A172 (cell line): ENCODE data around the gene CPSF3. TPM values are rescaled to one million over a fixed set of nuclear protein-coding genes. Genes with fewer than 3 reads are reported as not detected.

Source experiments
- DNase-seq: peaks from one replicate; pipeline ENCODE4 v3.0.0-alpha.2; 2015; ENCODE audit warnings: low spot score
- total RNA-seq: library from RNA; depleted of rRNA; stranded (reverse); fragments of >200 nt; shearing (Covaris generic); gene quantifications from 2 replicates; pipeline ENCODE4 v1.2.3, GENCODE V29; 2014; rRNA removed

Gene CPSF3
- total RNA-seq, result 104 and 112 TPM in 2 replicates

DNA sequence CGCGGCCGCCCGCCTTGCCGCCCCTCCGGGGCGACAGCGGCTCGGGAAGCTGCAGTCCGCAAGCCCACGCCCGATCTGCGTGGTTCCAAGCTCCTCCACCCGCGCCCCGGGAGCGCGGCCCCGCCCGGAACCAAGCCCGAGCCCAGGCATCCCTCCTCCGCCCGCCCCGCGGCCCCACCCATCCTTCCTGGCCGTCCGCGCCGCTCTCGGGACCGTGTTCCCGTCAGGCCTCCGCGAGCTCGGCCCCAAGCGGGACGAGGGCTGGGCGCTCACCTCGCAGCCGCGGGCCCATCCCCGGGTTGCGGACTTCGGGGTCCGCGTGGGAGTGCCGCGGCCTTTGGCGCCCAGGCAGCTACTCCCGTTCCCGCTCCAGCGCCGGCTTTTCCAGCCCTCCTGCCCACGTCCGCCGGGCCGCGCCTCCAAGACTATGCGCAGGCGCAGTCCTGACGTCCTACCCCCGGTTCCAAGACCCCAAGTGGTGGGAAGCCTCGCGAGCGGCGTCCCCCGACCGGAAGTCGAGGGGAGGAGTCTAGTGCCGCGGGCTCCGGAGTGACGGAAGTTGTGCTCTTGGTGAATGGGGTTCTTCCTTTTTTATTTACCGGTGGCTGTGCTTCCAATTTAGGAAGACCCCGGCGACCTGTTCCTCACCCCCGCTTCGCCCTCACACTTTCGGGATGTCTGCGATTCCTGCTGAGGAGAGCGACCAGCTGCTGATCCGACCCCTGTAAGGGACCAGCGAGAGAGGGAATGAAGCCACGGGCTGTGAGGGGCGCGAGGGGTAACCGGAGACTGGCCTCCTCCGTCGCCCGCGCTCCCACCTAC is at the start of gene CPSF3, which contains the start of gene ITGB1BP1:
Gene CPSF3, plus strand, starts transcription at position 555 of the 822 bp plus-strand sequence. Its CDS starts 120 bp downstream, at position 675.
Gene ITGB1BP1, minus strand, starts transcription at position 429 of the 822 bp plus-strand sequence. CDS start 4,831 bp downstream, outside the sequence.
- DNase-seq, result peak; percentile 95

DNA sequence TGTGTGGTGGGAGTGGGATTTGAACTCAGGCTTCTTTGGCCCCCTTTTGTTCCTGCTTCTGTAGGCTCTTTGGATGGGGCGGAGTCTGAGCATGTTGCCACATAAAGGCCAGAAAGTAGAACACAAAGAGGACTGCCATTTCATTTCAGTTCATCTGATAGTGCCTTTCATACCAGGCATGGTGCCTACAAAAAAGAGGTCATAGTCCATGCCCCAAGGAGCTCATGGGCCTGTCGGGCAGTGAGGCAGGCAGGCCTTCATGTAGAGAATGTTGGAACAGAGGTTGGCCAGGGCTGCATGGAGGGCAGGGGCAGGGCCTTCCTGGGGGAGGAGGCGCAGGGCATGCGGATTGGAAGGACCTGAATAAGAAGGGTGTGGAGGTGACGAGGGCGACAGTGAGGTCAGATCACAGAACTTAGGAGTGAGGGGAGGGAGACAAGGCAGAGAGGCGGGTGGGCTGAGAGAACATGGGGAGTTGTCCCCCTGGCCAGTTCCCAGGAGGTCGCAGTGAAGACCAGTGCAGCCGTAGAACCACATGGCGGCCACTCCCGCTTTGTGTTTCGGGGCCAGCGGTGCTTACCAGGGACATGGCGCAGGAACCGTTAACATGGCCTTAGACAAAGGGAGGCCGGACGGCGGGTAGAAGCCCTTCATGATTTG is 49.3 kb upstream of the CPSF3 start:
- no peak for DNase-seq

DNA sequence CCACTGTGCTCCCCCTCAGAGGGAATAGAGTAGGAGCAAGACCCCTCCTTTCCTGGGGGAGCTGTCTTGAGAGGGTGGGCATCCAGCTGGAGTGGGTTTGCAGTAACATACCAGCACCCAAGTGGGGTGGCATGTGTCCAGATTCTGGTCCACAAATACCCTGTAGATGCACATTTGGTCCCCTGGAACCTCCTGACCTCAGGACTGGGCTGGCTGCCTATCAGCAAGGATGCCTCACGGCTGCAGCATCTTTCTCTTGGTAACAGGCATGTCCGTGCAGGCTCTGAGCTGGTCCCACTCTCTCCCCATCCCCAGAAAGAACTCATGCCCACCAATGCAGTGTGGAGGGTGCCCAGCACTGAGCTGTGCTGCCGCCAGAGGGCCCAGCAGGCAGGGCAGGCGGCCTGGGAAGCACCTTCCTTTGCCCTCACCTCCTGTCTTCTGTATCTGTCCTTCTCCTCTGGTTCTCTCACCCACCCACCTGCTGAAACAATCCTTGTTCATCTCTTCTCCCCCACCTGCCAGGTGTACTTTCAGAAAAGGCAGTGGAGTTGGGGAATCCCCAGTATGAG is 47.5 kb upstream of the CPSF3 start:
- no peak for DNase-seq

DNA sequence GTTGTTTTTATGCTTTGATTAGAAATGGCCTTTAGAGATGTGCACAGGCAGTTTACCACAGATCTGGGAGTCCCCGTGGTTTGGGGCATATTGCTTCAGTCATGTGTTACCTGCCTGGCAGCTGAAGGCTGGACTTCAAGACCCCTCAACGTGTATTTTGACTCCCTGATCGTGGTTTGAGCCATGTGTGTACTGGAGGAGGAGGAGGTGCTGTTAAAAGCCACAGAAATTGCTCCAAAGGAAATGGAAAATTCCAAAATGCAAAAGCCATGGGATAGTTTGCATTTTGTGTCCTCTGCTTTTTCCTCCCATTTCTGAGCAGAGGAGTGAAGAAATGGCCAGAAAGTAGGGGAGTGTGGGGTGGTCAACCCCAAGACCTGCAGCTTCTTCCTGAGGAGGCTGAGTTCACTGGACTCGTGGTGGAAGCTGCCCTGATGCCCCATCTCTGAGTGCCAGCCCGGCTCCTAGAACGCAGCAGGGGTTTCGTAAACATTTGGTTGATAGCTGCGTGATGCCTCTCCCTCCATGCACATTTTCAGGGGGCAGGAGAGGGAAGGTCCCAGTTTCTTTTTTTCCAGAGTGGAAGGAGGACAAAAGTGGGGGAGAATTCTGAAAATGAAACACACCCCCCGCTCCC is 45.9 kb upstream of the CPSF3 start:
- no peak for DNase-seq

DNA sequence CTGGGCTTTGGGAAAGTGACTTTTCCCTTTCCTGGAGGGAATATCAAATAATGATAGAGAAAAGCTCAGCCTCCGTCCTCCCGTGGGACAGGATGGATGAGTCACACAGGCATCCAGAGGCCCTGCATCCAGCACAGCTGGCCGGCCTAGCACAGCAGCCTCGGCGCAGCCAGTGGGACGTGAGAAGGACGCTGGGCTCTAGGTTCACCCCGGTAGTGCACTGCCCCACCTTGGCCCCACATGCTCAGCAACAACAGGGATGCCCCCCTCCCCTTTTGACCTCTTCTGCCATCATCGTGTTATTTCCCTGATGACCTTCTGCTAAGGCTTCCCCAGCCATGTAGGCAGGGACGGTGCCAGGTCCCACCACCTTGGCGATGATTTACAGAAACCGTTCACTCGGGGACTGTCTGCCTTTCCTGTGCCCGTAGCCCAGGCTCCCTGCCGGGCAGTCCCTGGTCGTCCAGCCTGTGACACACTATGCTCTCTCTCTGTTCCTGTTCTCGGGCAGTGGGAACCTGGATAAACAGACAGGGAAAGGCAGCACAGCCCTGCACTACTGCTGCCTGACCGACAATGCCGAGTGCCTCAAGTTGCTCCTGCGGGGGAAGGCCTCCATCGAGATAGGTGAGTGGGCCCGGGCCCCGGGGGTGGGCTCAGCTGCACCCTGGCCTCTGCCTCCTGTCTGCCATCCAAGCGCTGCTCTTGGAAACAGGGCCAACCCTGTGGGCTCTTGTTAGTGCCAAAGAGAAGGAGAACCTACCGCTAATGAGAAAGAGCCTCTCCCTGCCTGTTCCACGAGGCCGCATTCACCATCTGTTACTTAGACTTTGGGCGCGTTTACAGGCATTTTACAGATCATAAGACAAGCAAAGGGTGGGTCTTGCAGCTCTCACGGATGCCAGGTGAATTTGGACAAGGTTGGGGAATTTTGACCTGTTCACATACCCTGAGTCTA is 44.7 kb upstream of the CPSF3 start:
- peak; percentile 89 for DNase-seq

DNA sequence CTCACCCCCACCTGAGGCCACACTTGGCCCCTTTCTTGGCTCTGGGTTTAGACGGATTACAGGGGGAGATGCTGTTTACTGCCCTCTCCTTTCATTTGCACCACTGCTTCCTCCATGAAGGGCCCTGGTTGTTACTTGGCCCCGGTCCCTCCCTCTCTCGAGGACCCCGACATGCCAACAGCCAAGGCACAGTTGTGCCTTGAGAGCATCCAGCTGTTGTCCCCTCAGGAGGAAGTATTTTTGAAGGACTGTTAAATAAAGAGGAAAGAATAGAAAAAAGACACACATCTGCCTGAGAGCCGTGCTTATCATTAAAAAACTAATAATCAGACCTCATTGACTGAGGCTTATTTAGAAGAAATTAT is 44.1 kb upstream of the CPSF3 start:
- DNase-seq, result no peak

DNA sequence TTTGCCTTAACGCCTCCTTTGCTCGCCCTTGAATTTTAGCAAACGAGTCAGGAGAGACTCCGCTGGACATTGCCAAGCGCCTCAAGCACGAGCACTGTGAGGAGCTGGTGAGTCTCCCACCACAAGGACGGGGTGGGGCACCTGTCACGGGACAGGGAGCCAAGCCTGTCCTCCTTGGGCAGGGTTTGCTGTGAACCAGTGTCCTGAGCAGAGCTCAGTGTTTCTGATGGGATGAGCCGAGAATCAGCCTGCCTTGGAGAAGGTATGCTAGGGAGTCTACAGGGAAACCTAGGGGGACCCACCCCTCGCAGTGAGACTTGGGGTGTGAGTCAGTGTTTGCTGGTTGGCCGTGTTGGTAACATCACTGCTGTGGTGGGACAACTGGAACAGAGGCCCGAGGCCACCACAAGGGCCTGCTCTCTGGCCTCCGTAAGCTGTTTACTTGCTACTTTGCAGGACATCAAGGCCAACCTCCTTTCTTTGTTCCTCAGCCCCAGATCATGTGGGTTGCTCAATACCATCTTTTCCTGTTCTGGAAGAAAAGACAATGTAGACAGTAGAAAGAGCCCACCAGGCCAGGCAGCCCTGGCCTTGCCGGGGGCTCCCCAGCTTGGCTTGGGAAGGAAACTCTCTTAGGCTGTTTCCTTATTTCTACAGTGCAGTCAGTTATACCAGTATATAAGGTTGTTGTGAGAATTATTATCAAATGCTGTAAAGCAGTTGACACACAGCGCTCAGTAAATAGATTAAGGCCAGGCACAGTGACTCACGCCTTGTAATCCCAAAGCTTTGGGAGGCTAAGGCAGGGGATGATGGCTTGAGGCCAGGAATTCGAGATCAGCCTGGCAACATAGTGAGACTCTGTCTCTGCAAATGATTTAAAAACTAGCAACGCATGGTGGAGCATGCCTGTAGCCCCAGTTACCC is 42.5 kb upstream of the CPSF3 start:
- peak; percentile 95 for DNase-seq

DNA sequence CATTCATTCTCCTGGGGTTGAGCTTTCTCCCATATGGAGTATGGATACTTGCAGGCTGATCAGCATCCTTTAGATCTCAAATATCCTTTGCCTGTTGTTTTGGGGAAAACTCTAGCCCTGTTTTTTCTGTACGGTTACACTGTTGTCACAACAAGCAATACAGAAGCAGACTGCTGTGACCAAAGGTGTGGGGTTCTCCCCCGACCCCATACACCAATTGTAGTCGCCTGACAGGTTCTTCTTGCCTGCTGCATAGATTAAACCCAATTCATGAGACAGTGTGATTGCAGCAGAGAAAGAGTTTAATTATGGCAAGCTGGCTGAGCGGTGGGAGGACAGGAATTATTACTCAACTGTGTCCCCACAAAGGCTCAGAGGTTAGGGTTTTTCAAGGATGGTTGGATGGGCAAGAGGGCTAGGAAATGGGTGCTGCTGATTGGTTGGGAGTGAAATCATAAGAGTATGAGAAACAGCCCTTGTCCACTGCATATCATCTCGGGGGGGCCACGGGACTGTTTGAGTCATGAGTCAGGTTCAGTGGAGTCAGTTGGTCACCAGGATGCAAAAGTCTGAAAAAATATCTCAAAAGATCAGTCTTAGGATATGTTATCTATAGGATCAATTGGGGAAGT is 40.7 kb upstream of the CPSF3 start:
- DNase-seq, result peak; percentile 70

DNA sequence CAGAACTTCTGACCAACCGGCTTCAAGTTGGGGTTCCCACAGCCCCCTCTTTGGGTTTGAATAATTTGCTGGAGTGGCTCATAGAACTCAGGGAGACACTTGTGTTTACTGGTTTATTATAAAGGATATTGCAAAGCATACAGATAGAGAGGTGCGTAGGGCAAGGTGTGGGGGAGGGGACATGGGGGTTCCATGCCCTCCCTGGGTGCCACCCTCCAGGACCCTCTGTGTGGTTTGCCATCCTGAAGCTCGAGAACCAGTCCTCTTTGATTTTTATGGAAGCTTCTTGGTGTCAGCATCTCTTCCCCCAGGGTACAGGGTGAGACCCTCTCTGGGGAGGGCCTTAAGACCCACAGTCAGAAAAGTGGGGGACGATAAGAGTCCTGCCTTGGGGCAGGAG is 38.9 kb upstream of the CPSF3 start:
- DNase-seq, result no peak

DNA sequence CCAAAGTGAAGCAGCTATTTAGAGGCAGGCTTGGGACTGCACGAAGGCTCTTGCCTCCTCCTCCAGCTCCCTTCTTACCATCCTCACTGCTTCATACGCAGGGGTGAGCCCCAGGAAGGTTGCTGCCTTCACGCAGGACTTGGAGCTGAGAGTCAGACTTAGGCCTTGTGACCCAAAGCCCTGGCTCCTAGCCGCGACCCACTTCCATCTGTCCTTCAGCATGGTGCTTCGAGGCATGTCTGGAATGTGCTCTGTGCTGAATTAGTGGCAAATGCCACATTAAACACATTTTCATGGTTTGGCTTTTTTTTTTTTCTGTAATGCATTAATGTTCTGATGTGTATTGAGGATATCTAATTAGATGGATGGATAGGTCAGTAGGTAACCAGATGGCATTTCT is 37.6 kb upstream of the CPSF3 start:
- peak; percentile 54 for DNase-seq

DNA sequence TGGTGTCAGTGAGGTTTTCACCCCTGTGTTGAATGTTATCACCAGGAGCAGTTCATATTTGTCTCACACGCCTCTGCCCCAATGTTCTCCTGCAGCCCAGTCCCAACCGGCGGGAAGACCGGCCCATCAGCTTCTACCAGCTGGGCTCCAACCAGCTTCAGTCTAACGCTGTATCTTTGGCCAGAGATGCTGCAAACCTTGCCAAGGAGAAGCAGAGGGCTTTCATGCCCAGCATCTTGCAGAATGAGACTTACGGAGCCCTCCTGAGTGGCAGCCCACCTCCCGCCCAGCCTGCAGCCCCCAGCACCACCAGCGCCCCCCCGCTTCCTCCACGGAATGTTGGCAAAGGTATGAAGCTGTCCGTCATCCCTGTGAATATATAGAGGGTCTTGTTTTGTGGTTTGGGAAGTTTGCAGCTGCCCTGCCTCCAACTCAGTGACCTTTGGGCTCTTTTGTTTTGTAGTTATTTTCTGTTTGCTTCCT is 35.2 kb upstream of the CPSF3 start:
- DNase-seq, result no peak

DNA sequence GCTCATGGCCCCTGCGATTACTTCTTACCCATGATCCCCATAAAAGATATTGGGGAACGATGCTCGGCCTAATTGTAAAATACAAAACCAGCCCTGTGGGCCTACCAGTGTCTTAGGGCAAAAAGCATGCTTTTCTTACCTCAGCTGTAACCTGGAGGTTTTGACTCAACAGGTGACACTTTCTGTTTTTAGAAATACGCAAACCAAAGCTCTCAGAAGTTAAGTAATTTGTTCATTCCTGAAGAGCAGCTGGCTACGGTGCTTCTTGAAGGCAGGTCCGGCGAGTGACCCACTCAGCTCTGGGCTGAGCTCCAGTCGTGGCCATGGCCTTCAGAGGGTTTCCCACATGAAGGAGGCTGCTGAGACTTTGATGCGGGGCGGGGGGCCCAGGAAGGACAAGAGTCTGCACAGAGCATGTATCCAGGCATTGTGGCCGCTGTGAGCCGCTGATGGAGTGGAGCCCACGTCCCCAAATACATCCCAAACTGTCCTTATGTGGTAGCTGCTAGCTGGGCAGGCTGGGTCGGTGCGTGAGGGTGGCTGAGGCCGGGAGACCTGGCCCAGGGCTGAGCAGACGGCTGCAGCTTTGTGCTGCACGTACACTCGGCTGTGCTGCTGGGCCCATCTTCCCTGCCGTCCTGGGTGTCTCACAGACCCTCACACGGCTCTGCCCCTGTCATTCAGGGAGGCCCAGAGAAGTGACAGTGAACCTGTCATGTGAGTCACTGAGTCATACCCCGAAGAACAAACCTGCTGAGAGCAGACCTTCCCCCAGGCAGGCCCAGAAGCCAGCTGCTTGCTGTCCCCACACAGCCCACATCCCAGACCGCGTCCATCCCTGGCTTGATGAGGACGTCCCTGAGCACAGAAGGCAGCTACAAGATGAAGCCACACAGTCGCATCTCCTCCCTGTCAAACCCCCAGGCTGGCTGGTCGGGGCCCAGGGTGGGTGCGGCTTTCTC is 34.2 kb upstream of the CPSF3 start:
- DNase-seq, result no peak

DNA sequence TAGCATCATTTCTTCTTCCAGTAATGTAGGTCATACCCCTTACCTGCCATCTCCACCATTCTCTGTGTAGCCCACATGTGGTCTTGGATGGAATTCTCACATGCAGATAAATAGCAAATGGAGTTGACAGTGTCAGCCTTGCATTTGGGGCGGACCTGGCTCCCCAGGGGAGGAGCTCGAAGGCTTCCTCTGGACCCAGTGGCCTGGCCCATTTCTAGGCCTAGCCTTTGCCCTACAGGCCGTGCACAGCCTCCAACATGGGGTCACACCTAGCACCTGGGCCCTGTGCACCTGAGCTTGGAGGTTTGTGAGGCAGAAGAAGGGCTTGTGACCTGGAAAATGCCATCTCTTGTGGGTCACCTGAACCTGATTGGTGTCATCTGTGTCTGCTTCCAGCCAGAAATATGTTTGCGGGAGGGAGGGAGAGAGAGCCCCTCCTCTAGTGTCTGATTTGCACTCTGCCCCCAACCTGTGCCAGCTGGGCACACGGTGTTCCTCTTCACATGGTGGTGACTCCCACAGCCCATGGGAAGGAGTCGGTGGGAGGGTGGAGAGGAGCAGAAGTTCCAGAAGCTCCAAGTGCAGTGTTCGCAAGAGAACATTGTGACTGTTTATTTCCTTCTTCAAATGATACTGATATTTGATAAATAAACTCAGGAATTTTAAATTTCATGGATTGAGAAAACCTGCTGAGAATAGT is 33.2 kb upstream of the CPSF3 start:
- no peak for DNase-seq

DNA sequence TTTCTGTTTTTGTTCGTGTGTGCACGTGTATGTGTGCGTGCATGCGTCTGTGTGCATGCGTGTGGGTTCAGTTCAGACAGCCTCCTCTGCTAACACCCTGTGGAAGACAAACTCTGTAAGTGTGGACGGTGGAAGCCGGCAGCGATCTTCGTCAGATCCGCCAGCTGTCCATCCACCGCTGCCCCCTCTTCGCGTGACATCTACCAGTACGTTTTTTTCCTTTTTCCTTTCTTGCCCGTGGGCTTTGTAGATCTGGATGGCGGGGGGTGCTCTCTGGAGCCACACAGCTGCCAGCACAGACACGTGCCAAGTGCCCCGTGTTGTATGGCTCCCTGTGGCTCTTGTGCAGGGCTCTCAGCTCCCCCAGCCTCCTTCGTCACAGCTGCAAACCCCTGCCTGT is 32.5 kb upstream of the CPSF3 start:
- no peak for DNase-seq

DNA sequence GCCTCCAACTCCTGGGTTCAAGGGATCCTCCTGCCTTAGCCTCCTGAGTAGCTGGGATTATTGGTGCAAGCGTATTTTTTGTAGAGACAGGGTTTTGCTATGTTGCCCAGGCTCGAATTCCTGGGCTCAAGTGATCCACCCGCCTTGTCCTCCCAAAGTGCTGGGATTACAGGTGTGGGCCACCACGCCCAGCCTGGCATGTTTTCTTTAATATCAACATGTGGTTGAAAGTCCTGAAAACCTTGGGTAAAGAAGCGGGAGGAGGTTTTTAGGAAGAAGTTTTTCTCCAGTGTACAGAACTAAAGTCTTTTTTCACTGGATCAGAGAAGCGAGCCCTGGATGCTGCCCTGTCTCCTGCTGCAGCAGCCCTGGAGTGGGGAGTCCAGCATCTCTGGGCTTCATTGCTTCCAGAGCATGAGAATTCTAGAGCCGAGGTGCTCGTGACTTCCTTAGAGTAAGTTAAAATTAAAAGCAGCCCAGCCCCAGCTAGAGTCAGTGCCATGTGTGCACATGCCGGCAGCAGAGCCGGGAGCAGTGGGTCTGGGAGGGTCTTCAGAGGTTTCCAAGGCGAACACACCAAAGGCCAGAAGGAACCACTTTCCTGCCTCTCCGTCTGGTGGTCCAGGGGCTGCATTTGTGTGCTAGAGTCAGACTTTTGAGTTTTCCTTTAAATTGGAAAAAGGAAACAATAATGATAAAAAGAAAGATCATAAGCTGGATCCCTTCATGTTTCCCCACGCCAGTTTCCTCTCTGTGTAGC is 31.3 kb upstream of the CPSF3 start:
- no peak for DNase-seq

DNA sequence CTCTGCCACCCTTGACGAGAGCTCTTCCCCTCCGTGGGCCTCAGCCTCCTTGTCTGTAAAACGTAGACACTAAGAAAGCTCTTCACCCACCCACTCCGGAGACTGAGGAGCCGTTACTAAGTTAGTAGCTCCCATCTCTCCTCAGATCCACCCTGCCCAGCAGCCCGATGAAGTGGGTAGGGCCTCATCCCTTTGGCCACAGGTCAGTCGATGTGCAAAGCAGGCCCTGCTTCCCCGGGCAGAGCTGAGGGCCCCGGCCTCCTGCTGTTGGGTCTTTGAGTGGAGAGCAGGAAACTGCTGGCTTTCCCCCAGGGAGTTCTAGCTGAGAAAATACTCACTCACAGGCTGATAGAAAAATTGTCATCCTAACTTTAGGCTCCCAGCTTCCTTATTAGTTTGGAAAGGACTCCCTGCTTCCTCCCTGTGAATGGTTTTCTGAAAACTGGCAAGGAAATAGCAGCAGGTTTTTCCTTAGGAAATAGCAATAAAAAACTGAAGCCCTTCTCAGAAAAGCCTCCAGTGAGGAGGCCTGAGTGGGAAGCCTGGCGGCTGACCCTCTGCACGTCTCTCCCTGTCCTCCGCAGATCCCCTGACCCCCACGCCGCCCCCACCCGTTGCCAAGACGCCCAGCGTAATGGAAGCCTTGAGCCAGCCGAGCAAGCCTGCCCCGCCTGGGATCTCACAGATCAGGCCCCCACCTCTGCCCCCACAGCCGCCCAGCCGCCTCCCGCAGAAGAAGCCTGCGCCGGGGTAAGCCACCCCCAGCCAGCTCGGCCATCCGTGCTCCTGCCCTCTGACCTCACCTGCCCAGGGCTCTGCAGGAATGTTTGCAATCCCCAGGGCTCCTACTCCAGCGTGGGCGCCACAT is 30.3 kb upstream of the CPSF3 start:
- no peak for DNase-seq
